RWPE2 (cell line): Measurements from ENCODE around the gene MITF.
"Not testable (repeated sequence)": the region's sequence is repeated elsewhere in the genome, so short reads cannot be mapped to it uniquely, and the experiment has no call there.

Experiments
- ATAC-seq: fragments of 200-7000 bp; cut with Tn5 transposase; 3 replicates; pipeline ENCODE4 v1.9.1; 2021; ENCODE audit warnings: low read depth
- DNase-seq: peaks from one replicate; pipeline ENCODE4 v3.0.0-alpha.2; 2020; ENCODE audit warnings: low spot score
- H3K27ac ChIP-seq: fragments of 450-650 bp; 2 replicates; pipeline ENCODE4 v1.5.1; 2017; ENCODE audit warnings: mild to moderate bottlenecking; ENCODE audit not compliant: poor library complexity, severe bottlenecking
- H3K27me3 ChIP-seq: fragments of 250-450 bp; sonication (Bioruptor Pico); 2 replicates; pipeline ENCODE4 v1.5.1; 2021; ENCODE audit warnings: mild to moderate bottlenecking, moderate library complexity; ENCODE audit not compliant: insufficient read depth, poor library complexity, severe bottlenecking
- H3K36me3 ChIP-seq: fragments of 250-450 bp; sonication (Bioruptor Pico); 2 replicates; pipeline ENCODE4 v1.5.1; 2020; ENCODE audit warnings: low read depth, mild to moderate bottlenecking, moderate library complexity
- H3K4me1 ChIP-seq: fragments of 250-450 bp; sonication (Bioruptor Pico); 2 replicates; pipeline ENCODE4 v1.5.1; 2021; ENCODE audit warnings: mild to moderate bottlenecking, moderate library complexity; ENCODE audit not compliant: insufficient read depth, poor library complexity, severe bottlenecking
- H3K4me3 ChIP-seq: fragments of 250-450 bp; sonication (Bioruptor Pico); 2 replicates; pipeline ENCODE4 v1.5.1; 2021; ENCODE audit warnings: mild to moderate bottlenecking, moderate library complexity; ENCODE audit not compliant: severe bottlenecking
- H3K9me3 ChIP-seq: fragments of 250-450 bp; sonication (Bioruptor Pico); 2 replicates; pipeline ENCODE4 v1.5.1; 2021; ENCODE audit warnings: mild to moderate bottlenecking, moderate library complexity; ENCODE audit not compliant: severe bottlenecking
- CTCF ChIP-seq: fragments of 450-650 bp; IDR thresholded peaks from one replicate; pipeline ENCODE4 v1.5.1; 2017; ENCODE audit warnings: mild to moderate bottlenecking, moderate library complexity; ENCODE audit not compliant: poor library complexity, severe bottlenecking

MITF gene

GRCh38 chr3:69913422-69913821 lies 174.2 kb downstream of the MITF start:
- ATAC-seq = no peak
- no peaks in the 10 kb centered on the region for H3K36me3 ChIP-seq
- peaks cover 9% of the 10 kb centered on the region for H3K4me1 ChIP-seq
- no peak overlapping the region for H3K27ac ChIP-seq
- DNase-seq = no peak
- no peak overlapping the region for H3K4me3 ChIP-seq
- no peak for TF ChIP-seq CTCF
- no peaks in the 10 kb centered on the region for H3K9me3 ChIP-seq
- no peaks in the 10 kb centered on the region for H3K27me3 ChIP-seq

GRCh38 chr3:69914395-69914794 lies 175.1 kb downstream of the MITF start:
- Histone ChIP-seq H3K27me3 (no peaks in the 10 kb centered on the region), H3K36me3 (no peaks in the 10 kb centered on the region), H3K4me1 (peaks cover 9% of the 10 kb centered on the region), H3K27ac (peak overlapping the region; percentile 4), H3K4me3 (no peak overlapping the region), H3K9me3 (no peaks in the 10 kb centered on the region)
- no peak for TF ChIP-seq CTCF
- DNase-seq (no peak), ATAC-seq (peak; percentile 86)

GRCh38 chr3:69915726-69916125 lies 176.5 kb downstream of the MITF start:
- Histone ChIP-seq H3K27ac (no peak overlapping the region), H3K9me3 (no peaks in the 10 kb centered on the region), H3K4me3 (no peak overlapping the region), H3K27me3 (no peaks in the 10 kb centered on the region), H3K36me3 (no peaks in the 10 kb centered on the region), H3K4me1 (peaks cover 9% of the 10 kb centered on the region)
- TF ChIP-seq CTCF = no peak
- ATAC-seq = no peak
- DNase-seq = no peak

- H3K27me3 ChIP-seq, H3K4me3 ChIP-seq, ATAC-seq, H3K27ac ChIP-seq, DNase-seq, H3K4me1 ChIP-seq, H3K9me3 ChIP-seq, H3K36me3 ChIP-seq: not testable (repeated sequence)
- peak; percentile 58 for TF ChIP-seq CTCF
These were observed 180.7 kb downstream of the MITF start for GRCh38 chr3:69920009-69920408.

- ATAC-seq (no peak), DNase-seq (no peak)
- Histone ChIP-seq H3K36me3 (no peaks in the 10 kb centered on the region), H3K27me3 (no peaks in the 10 kb centered on the region), H3K4me1 (no peaks in the 10 kb centered on the region), H3K27ac (no peak overlapping the region), H3K4me3 (no peak overlapping the region), H3K9me3 (no peaks in the 10 kb centered on the region)
- TF ChIP-seq CTCF = no peak
These were observed 182.4 kb downstream of the MITF start for GRCh38 chr3:69921651-69922050.
